Hepatocyte (in vitro differentiated cells): ENCODE results near the gene AQP10.

Source experiments
- EZH2 ChIP-seq: fragments of 200-600 bp; sonication (generic); IDR thresholded peaks from 2 replicates; pipeline ENCODE4 v1.6.1; 2016; ENCODE audit warnings: antibody characterized with exemption, mild to moderate bottlenecking, borderline replicate concordance
- EZH2phosphoT487 ChIP-seq: fragments of 200-600 bp; sonication (generic); IDR thresholded peaks from one replicate; pipeline ENCODE4 v1.6.1; 2018; ENCODE audit warnings: antibody characterized with exemption, mild to moderate bottlenecking, low read depth, moderate library complexity; ENCODE audit not compliant: unreplicated experiment, severe bottlenecking
- TF ChIP-seq, protein P1 (sequence below): fragments of 200-600 bp; sonication (generic); IDR thresholded peaks from 2 replicates; pipeline ENCODE4 v1.5.1; 2016; ENCODE audit warnings: antibody characterized with exemption, mild to moderate bottlenecking; ENCODE audit not compliant: poor library complexity

DNA sequence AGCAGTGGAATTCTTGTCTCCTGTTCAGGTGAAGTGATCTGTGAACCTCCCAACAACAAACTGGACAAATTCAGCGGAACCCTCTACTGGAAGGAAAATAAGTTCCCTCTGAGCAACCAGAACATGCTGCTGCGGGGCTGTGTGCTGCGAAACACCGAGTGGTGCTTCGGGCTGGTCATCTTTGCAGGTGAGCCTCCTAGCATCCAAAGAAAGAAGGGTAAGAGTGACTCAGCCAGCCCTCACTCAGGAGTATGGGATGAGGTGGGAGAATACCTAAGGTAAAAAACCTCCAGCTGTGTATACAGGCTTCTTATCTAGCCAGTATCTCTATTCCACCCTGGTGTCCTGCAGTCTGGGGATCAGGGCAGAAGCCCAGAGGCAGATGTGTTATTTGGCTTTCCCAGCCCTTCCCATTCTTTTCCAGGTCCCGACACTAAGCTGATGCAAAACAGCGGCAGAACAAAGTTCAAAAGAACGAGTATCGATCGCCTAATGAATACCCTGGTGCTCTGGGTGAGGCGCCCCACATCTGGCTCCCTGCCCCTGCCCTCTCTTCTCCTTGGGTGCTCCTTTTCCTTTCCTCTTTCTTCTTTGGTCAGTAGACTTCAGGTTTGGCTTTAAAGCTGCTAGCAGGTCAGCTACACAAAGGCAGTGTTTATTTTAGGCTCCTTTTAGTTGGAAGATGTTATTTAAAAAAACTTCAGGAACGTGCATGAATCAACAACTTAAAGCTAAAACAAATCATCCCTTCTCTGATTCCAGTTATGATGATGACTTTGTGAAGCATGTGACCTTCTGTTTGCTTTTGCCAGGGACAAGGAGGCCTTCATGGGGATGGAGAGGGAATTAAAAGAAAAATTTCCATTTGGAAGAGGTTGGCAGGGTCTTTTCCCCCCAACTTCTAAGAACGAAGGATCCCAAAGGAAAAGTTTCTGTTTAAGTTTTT, 13.5 kb downstream of the AQP10 start:
- TF ChIP-seq, protein P1, sequence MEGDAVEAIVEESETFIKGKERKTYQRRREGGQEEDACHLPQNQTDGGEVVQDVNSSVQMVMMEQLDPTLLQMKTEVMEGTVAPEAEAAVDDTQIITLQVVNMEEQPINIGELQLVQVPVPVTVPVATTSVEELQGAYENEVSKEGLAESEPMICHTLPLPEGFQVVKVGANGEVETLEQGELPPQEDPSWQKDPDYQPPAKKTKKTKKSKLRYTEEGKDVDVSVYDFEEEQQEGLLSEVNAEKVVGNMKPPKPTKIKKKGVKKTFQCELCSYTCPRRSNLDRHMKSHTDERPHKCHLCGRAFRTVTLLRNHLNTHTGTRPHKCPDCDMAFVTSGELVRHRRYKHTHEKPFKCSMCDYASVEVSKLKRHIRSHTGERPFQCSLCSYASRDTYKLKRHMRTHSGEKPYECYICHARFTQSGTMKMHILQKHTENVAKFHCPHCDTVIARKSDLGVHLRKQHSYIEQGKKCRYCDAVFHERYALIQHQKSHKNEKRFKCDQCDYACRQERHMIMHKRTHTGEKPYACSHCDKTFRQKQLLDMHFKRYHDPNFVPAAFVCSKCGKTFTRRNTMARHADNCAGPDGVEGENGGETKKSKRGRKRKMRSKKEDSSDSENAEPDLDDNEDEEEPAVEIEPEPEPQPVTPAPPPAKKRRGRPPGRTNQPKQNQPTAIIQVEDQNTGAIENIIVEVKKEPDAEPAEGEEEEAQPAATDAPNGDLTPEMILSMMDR: no peak
- no peak for TF ChIP-seq EZH2
- no peak for TF ChIP-seq EZH2phosphoT487
